ELR (cell line): Measurements from ENCODE around the gene CALU.

ENCODE experiments used
- DNase-seq: peaks from one replicate; pipeline ENCODE4 v3.0.0-alpha.2; 2015; ENCODE audit warnings: low read depth

Gene CALU

GRCh38 chr7:128739048-128739962 is at the start of gene CALU:
TSS of gene CALU (plus strand) at chr7:128739359. CDS start at chr7:128748584, 9,225 bp downstream.
- DNase-seq, result peak; percentile 96

- DNase-seq, result no peak
These were observed 47.9 kb upstream of the CALU start for GRCh38 chr7:128691227-128691626.

- no peak for DNase-seq
These were observed 46.4 kb upstream of the CALU start for GRCh38 chr7:128692623-128693270.

GRCh38 chr7:128693373-128694015 is 45.7 kb upstream of the CALU start:
- no peak for DNase-seq

GRCh38 chr7:128694738-128695137 is 44.4 kb upstream of the CALU start:
- no peak for DNase-seq

DNA sequence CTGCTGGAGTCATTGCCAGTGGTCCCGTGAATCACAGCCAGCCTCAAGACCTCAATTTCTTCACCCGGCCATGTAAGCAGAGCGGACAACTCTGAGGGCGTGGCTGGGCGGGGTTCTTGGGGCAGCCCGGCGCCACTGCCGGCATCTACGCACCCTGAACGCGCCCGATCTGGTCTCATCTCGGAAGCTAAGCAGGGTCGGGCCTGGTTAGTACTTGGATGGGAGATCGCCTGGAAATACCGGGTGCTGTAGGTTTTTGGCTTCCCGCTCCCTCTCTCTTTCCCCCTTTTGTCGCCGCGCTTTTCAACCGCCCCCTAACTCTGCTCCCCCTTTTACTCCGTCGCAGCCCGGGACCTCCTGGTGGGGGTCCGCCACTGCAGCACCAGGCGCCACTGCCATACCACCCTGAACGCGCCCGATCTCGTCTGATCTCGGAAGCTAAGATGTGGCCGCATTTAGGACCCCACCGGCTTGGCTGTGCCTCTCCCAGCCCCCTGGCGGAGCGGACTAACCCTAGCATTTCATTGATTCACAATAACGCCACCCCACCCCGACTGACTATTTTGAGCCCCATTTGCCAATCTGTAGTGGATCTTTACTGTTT is 41.8 kb upstream of the CALU start:
- peak; percentile 83 for DNase-seq

DNA sequence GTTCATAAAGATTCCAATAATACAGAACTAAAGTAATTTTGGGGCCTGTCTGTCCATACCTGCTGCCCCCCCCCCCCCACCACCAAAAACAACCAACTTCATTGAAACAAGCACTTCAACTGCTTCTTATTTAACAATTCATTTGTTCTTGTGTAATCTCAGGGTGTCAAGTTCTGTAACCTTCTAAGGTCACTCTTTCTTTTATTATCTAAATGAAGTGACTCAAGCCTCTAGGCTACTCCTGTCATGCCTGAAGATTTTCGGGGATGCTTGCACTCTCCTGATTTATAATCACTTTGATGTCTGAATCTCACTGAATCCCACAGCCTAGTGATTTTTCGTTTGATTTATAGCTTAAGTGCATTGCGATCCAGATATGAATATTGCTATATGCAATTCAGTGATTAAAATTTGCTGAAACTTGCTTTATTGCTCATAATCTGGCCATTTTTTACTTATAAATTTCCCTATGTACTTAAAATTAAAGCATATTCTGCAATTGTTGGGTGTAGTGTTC is 39.9 kb upstream of the CALU start:
- DNase-seq, result no peak

GRCh38 chr7:128699895-128700294 is 39.3 kb upstream of the CALU start:
- DNase-seq, result no peak

DNA sequence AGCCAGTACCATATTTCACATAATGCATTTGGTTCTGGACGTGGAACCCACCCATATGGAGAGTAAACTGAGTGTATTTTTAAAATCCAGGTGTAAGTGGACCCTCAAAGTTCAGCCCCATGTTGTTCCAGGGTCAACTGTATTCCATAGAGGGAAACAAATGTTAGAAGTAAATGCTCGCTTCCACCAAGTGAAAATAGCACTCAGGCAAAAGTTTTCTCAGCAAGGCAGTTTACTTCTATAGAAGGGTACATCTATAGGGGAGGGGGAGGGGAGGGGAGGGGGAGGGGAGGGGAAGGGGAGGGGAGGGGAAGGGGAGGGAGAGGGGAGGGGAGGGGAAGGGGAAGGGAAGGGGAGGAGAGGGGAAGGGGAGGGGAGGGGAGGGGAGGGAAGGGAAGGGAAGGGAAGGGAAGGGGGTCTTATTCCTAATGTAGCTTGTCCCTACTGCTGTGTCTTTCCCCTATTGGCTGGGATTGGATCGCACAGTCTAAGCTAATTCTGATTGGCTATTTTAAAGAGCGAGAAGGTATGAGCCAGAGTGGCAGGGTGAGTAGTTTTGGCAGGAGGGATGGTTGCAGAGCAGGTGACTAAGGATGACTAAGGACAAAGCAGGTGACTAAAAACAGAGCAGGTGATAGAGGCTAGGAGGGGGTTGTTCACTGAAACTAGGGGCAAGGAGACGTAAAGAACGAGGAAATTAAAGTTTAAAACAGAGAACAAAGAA is 37.9 kb upstream of the CALU start:
- no peak for DNase-seq

GRCh38 chr7:128703609-128704241 is 35.4 kb upstream of the CALU start:
- peak; percentile 50 for DNase-seq

DNA sequence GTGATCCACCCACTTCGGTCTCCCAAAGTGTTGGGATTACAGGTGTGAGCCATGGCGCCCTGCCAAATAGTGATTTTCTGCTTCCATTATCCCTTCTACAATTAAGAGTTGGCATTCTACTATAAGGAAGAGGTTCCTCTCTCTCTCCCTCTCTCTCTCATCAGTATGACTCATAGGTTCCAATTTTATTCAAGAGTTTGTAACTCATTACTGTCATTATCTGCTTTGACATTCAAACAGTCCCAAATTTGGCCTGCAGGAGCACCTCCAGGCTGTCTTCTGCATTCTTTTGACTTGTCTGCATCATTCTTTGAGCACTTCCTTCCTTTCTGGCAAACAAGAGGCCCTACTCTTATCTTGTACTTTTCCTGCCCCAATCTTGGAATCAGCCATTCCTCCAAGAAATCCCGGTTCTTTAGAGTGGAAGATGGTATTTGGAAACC is 33.2 kb upstream of the CALU start:
- peak; percentile 50 for DNase-seq

- DNase-seq, result no peak
These were observed 31.4 kb upstream of the CALU start for GRCh38 chr7:128707752-128708151.

DNA sequence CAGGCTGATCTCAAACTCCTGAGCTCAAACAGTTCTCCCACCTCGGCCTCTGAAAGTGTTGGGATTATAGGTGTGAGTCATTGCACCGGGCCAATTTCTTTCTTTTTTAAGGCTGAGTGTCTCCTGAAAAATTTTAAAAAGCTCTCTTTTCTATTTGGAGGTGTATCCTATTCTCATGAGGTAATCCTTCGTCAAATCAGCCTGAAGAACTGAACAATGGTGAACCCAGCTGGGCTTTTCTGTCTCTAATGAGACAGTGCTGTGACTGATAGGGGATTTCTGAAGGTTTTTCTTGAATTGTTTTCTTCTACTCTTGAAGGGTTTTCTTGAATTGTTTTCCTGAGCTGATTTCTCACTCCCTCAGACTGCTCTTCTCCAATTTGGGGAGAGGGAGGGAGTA is 30.9 kb upstream of the CALU start:
- DNase-seq, result no peak

DNA sequence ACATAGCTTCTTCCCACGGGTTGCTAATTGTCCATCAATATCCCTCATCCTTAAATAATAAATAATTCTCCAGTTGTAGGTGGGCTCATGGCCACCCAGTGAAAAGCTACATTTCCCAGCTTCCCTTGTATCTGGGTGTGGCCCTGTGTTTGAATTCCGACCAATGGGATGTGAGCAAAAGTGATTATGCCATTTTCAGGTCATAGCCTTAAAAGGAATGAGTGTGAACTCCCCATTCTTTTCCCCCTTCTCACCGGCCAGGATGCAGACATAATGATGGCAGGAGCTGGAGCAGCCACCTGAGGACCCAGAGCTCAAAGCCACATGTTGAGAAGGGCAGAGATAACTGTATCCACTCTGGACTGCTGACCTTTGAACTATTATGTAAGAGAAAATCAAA is 30.3 kb upstream of the CALU start:
- no peak for DNase-seq

- peak; percentile 28 for DNase-seq
These were observed 28.7 kb upstream of the CALU start for GRCh38 chr7:128710481-128710880.

- DNase-seq, result peak; percentile 62
These were observed 25.4 kb upstream of the CALU start for GRCh38 chr7:128713794-128714193.

- no peak for DNase-seq
These were observed 24.3 kb upstream of the CALU start for GRCh38 chr7:128714701-128715495.

GRCh38 chr7:128718967-128719642 is 20.1 kb upstream of the CALU start:
- no peak for DNase-seq

DNA sequence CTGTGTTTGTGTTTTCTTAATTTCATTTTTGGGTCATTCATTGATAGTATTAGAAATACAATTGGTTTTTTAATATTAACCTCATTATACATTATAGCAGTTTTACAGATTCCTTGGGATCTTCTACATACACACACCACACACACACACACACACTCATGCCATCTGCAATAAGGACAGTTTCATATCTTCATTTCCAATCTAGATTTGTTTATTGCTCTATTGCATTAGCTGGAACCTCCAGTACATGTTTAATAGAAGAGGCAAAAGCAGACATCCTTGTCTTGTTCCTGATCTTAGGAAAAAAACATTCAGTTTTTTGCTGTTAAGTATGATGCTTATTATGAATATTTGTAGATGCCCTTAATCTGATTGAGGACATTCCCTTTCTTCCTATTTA is 17.8 kb upstream of the CALU start:
- no peak for DNase-seq

DNA sequence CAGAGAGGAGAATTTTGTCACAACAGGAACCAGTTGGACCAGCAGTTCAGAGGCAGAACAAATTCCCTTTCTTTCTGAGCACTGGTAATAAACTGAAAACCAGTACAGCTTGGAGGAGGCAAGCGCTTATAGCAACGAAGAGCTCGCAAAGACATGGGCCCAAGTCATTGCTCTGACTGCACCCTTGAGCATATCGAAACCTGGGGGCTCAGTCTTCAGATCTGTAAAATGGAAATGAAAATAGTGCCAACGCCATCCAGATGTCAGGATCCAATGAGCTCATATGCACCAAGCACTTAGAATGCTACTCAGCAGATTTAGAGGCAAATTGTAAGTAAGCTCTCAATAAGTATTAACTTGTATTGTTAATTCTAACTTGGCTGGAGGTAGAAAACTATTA is 14.4 kb upstream of the CALU start:
- no peak for DNase-seq
